AML-193 (cell line): ENCODE data around the gene ELMO1.

Experiments
- DNase-seq, 2 experiments: peaks; one replicate each; lab custom pipeline; 2025; lab: John Stamatoyannopoulos, UW

ELMO1 gene

DNA sequence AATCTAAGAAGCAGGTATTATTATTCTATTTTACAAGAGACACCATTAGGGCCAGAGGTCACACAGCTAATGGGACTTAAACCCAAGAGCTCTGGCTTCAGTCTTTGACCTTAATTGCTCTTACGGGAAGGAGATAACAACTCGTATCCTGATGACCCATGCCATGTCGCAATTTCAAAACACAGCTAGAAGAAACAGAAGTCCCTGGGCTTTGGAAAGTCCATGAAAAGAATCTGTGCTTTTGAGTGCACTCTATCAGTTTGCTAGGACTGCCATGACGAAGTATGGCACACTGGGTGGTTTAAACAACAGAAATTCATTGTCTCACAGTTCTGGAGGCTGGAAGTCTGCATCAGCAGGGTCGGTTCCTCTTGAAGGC lies 476.5 kb downstream of the ELMO1 start:
- DNase-seq: no peak

DNA sequence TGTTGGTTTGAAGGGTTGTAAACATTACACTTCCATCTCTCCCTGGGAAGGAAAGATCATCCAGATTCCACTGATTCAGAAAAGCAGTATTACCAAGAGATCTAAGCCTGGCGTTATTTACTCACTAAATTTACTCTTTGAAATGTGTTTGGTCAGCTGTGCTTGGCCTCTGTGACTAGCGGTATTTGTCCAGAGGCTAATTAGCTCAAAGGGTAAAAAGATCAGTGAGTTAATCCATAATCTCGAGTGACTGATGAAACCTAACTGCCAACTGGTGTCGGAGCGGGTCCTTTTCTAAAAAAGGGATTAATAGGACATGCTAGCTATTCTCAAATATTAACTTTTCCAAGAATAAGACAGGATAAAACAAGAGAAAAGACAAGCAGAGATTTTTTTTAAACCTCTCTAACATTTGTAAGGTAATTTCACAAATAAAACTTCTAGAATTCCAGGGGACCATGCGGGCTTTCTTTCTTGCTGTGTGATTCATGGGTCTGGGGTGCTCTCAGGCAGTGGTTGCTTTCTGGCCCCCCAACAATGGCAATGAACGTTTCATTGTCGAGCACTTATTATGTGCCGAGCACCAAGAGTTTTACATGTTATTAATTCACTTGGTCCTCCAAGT lies 477.0 kb downstream of the ELMO1 start:
- DNase-seq: no peak

DNA sequence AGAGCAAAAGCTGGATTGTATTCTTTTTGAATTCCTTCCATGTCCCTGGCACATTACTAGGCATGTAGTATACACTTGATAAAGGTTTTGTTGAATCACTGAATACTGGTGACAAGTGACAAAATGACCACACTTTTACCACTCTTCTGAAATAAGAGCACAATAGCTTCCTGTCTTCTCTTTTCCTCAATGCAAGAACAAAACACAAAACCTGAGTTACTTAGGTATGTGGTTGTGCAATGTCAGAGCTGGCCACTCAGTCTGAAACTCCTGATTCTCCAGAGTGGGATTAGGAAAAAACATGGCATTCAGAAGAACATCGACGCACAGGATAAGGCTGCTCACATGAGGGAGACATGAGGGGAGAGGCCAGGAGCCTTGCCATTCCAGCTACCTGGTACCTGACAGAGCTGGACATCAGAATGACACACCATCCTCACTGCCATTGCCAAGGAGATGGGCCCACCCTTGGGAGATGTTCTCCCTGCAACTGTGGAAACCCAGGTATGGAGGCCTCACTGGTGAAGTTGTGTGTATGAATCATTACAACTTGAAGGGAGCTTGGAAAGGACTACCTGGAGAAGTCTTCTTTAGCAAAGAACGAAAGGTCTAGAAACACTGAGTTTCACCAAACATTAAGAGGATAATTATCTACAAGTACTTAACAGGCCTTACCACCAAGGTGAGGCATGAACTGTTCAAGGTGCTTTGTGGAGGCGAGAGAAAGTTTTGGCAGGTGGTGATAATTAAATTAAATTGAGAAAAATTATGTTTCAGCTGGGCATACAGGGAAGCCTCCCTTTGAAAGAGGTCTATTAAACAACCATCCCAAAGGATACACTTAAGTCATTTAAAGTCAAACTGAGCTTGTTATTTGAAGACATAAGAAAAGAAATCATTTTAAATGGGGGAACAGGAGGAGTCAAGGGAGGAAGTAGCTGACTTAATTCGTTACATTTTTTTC lies 477.8 kb downstream of the ELMO1 start:
- DNase-seq: peak in 1 of 2 experiments; percentile 3

DNA sequence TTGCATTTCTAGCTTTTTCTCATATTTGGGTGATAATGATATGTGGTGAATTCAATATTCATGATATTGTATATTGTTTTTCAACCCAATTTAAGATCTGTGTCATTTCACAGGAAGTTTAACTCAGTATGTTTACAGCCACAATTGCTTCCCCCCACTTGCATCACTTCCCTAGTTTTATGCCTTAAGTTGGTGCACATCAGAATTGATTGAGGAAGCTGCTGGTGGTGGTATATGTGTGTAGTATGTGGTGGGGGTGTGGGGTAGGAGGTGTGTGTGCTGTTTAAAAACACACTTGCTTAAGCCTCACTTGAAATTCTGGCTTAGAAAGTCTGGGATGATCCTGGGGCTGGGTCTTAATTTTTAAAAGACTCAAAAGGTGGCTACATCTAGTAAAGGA lies 479.3 kb downstream of the ELMO1 start:
- DNase-seq: peak; percentile 79 to 84

DNA sequence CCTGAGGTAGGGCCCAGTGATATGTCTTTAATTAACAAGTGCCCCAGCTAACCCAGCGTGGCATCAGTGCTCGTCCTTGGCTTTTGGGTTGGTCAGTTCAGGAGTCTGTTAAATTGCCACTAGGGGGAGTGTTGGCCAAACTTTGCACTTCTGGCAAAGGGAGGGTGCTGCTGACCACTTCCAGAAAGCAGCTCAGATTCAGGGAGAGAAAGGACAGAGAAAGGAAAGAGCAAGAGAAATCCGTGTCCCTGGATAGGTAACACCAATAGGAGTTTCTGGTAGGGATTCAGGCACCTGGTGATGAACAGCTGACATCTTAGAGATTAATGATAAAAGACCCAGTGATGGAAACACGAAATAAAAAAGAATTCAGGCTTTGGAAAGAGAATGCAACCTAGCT lies 481.3 kb downstream of the ELMO1 start:
- DNase-seq: peak; percentile 62 to 67

DNA sequence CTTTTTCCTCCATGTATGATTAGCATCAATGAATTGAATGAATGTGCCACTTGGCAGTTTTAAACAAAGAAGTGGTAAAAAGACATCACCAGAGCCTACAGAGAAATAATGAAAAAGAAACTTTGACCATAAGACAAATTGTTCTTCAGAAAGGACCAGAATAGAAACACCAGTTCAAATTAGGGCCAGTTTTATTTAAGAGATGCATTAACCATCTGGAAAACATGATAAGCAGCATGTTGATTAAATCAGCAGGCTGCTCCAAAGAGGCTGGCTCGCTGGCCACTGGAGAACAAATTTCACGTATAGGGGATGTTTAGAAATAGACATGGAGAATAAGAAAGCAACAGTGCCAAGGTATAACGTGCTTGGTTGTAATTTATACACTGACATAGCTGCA lies 482.0 kb downstream of the ELMO1 start:
- no peak for DNase-seq

DNA sequence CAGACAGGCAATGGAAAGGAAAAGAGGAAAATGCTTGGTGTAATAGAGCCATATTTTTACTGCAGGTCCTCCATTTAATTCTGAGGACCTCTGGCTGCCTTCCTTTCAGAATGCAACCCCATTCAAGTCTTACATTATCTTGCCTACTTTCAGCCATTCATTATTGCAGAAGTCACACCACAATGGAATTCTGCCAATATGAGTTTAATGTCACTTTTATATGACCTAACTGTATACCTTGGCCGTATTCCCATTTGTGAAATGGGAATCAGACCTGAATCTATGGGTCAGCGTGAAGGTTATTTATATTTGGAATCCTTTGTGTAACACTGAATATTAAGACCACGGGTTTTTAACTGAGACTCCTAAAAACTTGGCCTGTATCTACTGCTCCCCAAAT lies 482.6 kb downstream of the ELMO1 start:
- DNase-seq: no peak

DNA sequence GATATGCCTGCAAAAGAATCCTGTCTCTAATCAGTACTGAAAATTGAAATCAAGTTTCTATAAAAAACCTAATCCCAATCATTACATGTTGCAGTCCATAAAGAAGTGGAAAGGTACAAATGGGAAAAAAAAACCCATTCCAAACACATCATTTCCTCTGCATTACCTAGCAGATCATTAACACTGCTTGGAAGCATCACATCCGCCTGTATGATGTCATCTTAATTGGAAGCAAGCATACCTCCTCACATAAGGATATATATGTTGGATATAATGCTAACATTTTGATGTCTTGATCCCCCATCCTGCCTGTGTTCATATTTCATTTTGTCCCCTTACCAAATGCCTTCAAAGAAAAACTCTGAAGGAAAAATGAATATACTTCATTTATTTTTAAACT lies 483.0 kb downstream of the ELMO1 start:
- no peak for DNase-seq

DNA sequence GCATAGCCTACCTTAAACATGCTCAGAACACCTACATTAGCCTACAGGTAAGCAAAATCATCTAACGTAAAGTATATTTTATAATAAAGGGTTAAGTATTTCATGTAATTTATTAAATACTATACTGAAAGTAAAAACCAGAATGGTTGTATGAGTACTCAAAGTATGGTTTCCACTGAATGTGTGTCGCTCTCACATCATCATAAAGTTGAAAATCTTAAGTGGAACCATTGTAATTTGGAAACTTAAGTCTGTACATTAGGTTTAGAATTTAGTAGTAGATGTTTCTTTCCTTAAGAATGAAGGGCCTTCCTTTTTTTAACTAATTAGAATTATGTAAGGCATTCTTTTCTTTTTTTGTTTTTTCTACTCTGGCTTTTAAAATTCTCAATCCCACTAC lies 484.4 kb downstream of the ELMO1 start:
- no peak for DNase-seq

DNA sequence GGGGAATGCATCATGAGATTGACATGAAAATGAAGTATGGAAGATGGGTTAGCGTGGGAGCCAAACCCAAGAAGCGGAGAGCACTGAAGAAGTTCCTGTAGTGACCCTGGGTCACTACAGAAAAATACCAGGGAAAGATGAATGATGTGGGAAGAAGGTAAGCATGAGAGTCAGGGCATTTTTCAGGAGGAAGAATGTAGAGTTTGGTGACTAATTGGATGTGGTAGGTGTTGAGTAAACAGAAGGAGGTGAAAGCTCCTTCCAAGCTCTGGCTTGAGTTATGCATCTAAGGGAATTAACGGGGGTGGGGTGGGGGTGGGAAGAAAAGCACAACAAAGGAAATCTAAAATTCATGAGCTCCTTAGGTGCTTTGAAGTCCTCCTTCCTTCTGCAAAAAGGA lies 486.3 kb downstream of the ELMO1 start:
- no peak for DNase-seq

DNA sequence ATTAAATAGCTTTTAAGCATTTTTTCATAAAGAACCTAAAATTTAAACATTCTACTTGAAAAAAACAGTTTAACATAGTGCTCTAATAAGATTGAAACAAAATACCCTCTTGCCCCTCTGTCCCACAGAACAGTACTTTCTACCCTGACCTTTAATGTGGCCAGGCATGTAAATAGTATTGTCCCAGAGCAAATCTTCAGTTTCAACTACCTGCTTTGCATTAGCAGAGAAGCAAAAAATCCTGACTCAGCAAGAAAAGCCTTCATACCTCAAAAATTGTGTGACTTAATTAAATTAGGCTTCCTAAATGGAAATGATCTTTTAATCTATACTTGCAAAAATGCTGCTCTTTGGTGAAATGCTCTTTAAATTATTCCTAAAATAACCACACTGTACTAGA lies 487.0 kb downstream of the ELMO1 start:
- DNase-seq: no peak

DNA sequence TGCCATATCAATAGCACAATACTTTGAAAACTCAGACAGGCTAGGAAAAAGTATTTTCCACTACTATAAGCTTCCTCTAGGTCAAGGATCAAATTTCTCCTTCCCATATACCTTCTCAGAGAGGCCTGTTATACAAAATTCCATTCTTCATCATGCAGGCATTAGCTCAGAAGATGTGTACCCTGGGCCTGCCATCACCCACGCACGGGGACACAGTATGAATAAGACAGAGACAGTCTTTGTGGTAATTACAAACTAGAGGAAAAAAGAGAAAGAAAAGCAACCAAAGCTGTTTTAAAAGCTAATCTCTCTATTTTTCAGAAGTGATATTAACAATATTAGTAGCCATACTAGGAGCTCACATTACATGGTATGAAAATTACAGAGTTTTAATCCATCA lies 487.6 kb downstream of the ELMO1 start:
- no peak for DNase-seq

DNA sequence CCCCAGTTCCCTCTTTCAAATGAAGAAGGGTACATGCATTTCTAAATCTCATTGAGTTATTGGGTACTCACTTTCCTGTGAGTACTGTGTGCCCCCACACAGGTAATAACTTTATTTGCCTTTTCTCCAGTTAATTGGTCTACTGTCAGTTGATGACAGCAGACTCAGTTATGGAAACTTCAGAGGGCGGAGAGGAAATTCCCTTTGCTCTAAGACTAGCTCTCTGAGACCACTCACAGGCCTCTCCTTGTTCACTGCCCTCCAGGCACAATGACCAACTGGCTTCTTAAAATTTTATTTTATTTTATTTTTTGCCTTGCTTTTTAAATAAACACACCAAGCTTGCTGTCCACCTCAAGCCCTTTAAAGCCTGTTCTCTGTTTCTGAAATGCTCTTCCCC lies 488.6 kb downstream of the ELMO1 start:
- no peak for DNase-seq

DNA sequence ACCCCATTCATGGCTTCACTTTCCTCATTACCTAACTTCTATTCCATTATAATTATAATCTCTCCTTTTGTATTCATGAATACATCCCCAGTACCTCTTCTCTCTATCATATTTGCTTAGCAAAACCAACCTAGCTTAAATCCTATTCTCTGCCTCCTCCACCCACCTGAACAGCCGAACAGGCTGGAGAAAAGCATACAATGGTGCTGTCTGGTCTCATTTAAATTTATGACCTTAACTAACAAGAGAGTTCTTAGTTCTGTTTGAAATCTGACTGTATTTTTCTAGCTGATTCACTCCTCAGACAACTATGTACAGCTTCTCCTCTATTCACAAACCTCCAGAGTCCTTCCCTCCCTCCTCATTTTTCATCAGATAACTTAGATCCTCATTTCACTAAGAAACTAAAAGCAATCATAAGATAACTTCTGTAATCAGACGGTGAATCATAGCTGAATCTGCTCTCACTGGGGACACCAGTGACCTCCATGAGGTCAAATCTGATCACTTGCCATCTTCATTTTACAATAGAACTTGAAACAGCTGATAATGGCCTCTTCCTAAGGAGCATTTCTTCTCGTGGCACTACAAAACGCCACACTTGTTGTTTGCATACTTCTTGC lies 490.4 kb downstream of the ELMO1 start:
- no peak for DNase-seq

DNA sequence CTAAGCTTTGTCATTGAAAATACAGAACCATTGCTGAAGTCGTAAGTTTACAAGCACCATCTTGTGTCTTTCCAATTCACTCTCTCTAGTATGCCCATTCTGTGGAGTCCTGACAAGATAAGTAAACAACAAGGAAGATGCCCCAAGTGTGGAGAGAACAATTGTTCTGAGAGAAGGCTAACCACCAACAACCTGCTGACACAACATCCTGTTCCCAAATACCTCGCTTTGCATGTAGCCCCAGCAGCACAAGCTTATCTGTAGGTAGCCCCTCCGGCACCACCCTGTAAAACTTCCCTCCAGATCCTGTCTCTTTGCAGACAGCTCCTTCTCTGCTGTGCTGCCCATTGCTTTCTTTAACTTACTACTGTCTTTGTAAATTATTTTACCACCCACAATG lies 491.0 kb downstream of the ELMO1 start:
- no peak for DNase-seq

DNA sequence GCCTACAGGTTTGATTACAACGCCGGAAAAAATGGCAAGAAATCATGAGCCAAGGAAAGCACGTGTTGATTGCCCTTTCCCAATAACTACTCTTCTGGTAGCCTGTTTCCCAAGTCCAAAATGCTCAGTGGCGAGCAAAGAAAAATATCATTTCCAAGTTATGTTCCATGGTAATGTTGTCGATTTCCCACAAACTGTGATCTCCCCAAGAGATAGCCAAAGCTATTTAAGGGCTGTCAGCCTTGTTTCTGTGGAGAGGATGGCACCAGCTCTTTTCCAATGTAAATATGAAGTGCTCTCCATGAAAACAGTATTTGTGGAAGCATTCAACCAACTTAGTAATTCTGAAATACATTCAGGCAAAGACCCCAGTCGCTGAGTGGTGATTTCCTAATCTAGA lies 491.9 kb downstream of the ELMO1 start:
- DNase-seq: no peak

DNA sequence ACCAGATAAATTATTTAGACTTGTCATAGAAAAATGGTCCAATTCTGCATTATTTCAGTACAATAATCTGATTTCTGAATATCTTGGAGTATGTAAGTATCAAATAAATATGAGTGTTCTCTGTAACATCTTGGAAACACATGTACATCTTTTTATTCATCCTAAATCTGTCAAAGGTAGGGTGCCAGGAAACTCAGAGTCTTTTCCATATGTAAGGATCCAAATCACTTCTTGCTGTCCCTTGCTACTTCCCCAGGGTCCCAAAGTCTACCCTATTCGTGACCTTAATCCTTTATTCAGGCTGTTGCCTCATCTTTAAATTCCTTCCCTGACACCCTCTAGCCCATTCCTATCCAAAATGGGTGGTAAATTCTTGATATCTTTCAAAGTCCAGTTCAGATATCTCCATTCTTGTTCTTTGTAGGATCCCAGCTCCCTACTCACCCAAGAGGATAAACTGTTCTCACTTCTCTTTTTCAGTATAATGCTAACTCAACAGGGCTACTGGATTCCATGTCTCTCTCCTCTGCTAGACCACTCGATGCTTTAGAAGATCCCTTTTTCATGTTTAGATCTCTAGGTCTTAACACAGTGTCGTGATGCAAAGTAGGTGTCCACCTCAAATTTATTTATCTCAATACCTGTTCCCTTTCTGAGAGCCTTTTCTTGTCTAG lies 493.1 kb downstream of the ELMO1 start:
- DNase-seq: no peak

DNA sequence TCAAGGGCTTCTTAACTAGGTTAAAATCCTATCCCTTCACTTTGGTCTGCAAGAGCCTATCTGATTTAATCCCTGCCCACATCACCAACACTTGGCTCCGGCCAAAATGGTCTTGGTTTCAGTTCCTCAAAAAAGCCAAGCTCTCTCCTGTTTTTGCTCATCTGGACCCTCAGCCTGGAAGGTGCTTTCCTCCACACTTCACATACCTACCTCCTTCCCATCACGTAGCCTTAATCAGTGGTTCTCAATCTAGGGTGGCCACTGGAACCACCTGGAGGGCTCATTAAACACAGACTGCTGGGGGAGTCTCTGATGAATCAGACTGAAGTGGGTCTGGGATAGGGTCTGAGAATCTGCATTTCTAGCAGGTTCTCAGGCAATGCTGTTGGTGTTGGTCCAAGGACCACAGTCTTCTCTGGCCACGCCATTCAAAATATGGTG lies 497.4 kb downstream of the ELMO1 start:
- no peak for DNase-seq

DNA sequence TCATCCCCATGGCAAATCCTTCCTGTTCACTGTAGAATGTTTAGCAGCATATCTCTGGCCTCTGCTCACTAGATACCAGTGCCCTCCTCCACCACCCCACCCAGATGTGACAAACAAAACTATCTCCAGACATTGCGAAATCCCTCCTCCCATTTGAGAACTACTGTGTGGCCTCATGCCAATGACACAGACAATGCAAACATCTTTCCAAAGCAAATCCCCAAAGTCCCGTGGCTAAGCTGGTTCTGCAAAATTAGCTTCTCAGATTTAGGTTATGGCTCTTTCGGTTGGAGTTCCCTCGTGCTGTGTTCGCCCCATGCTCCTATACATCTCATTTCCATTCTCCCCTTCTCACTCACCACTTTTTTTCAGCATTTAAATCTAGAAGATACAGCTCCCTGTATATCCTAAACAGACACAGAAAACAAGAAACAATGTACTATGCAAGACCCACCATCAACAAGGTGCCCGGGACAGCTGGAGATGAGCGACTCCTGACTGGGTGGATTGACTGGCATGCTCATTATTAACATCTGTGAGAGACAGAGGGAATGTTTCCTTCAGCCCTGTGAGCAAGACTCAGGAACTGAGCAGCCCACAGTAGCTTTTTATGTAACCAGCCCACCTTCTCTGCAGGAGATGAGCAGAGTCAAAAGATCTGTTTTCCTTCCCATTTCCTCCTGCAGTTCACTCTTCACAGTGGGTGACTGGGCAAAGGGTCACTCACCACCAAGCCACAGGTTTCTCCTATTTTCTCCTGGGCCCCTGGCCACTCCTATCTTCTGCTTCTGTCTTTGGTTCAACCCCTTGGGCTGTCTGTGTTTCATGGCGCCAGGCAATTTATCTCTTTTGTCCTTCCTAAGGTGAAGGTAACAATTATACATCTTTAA lies 498.7 kb downstream of the ELMO1 start:
- DNase-seq: peak in 1 of 2 experiments; percentile 5

DNA sequence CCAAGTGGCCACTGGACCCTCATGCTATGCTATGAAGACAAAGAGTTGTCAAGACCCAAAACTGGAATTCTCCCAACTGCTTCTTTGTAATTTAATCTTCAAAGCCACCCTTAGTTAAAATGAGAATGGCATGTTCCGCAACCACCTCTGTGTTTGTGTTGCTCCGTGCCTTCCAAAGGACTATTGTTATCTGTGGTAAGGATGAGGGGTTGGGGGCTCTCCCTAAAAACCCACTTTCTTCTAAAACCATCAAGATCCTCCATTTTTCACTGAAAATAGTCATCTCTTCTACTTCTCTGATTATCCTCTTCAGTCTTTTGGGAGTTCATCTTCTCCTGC lies 502.3 kb downstream of the ELMO1 start:
- no peak for DNase-seq

DNA sequence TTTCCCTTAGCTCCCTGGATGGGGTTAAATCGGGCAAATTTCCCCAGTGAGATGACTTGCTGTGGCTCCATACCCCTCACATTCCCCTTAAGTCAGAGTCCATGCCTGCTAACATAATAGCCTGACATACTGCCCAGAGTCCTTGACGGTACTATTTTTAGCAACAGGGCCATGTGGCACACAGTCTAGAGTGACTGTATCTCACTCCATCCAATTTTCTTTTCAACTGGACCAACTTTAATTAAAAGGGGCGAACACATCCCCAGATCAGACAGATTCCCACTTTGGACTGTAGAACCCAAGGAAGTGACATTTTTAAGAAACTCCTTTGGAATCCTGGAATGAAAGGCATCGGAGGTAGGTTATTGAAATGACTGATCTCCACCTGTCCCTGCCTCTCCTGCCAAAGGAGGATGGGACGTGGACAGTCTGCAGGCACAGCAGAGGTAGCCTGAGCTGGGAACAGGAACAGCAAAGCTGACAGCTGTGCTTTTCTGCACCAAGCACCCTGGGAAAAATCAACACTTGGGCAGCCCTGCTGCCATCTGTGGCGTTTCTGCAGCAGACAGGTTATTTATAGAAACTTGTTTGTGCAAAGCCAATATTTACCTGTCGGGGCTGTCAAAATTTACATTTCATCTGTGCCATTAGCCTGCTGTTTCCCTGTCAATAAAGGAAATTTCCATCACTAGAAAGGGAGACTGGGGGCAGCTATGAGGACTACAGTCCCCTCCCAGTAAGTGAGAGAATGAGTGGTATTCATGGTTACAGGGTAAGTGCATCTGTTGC lies 502.9 kb downstream of the ELMO1 start:
- no peak for DNase-seq
